NT2/D1 (cell line): ENCODE data around the gene GLP2R.

Source experiments
- SUZ12 ChIP-seq: IDR thresholded peaks from 2 replicates; pipeline ENCODE4 v1.6.1; 2011; ENCODE audit not compliant: insufficient read length, insufficient read depth; ENCODE audit errors: extremely low read depth
- YY1 ChIP-seq: IDR thresholded peaks from 2 replicates; pipeline ENCODE4 v1.6.1; 2011; ENCODE audit not compliant: insufficient read length, insufficient read depth

GRCh38 chr17:9922012-9922848 lies 96.5 kb downstream of the GLP2R start:
- TF ChIP-seq SUZ12 (no peak), YY1 (no peak)
